HG02973 (cell line): Measurements from ENCODE around the gene GADD45B.
"Not testable (repeated sequence)": the region's sequence is repeated elsewhere in the genome, so short reads cannot be mapped to it uniquely, and the experiment has no call there.

Source experiments
- ATAC-seq: cut with Tn5 transposase; IDR thresholded peaks from one replicate; pipeline ENCODE4 v1.9.1; 2021; ENCODE audit warnings: moderate library complexity; ENCODE audit not compliant: unreplicated experiment

Gene GADD45B

DNA sequence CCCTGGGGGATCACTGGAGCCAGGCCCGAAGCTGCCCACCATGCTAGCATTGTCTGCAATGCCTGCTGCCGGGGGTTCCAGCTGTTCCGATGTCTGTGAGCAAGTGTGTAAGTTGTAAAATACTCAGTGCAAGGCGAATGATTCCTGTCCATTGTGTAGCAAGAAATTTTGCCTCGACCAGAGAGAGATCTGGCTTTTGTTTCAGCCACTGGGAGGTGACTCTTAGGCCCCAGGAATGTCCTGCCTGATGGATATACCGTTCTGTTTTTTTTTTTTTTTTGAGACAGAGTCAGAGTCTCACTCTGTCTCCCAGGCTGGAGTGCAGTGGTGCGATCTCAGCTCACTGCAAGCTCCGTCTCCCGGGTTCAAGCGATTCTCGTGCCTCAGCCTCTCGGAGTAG lies 7.3 kb upstream of the GADD45B start:
- no peak for ATAC-seq

DNA sequence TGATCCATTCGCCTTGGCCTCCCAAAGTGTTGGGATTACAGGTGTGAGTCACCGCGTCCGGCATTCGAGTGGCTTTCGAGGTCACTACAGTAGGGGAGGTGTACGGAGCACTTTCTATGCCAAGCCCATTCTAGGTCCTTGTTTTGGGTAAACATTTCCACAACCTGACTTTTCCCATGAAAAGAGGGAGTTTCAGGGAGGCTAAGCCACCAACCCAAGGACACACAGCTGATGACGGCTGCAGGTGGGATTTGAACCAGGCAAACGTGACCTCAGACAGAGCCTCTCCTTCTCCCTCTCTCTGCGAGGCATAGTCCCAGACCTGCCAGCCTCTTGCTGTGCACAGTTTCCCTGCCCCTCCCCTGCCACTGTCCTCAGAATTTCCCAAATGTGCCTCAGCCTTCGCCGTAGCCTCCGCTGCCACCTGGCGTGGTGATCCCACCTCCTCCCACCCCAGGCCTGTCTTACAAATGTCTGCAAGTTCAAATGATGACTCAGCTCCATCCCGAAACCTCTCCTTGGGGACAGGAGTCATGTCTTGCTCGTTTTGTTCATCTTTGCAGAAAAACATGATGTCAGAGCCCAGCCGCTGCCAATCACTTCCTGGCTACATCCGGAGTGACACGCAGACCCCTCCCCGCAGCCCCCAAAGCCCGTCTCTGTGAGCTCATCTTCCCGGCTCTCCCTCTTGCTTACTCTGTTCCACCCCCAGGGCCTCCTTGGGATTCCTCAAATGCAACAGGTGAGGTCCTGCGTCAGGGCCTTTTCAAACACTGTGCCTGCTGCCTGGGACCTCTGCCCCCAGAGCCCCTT lies 6.6 kb upstream of the GADD45B start:
- ATAC-seq: no peak

DNA sequence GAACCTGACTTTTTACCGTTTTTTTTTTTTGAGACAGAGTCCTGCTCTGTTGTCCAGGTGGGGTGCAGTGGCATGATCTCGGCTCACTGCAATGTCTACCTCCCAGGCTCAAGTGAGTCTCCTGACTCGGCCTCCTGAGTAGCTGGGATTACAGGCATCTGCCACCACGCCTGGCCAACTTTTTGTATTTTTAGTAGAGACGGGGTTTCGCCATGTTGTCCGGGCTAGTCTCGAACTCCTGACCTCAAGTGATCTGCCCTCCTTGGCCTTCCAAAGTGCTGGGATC lies 6.1 kb upstream of the GADD45B start:
- ATAC-seq: not testable (repeated sequence)

DNA sequence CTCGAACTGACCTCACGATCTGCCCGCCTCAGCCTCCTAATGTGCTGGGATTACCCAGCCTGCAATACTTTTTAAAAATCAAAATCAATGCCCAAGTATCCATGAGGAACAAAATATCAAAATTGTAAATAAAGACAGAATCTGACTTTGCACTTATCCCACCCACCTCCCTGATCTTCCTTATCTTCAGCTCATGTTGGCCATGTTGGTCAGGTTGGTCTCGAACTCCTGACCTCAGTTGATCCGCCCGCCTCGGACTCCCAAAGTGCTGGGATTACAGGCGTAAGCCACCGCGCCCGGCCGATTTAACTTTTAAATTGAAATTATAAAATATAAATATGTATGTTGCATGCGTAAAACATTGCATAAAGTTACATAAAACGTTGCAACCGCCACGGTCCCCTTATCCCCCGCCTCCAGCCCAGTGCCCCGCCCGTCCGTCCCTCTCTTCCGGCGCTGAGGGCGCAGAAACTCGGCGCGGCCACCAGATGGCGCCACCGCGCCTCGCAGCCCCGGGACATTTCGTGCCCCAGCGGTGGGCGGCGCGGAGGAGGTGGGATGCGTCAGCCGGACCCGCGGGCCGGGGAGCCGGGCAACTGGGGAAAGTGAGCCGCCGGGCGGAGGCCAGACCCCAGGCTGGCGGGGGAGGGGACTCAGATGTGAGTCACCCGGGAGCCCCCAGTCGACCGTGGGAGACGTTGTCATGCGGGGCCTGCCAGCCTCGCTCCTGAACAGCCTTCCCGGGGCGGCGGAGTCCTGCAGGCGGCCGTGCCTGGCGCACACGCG lies 1.5 kb upstream of the GADD45B start:
- peak; percentile 24 for ATAC-seq

GRCh38 chr19:2475018-2475701 lies 767 bp upstream of the GADD45B start:
- no peak for ATAC-seq

DNA sequence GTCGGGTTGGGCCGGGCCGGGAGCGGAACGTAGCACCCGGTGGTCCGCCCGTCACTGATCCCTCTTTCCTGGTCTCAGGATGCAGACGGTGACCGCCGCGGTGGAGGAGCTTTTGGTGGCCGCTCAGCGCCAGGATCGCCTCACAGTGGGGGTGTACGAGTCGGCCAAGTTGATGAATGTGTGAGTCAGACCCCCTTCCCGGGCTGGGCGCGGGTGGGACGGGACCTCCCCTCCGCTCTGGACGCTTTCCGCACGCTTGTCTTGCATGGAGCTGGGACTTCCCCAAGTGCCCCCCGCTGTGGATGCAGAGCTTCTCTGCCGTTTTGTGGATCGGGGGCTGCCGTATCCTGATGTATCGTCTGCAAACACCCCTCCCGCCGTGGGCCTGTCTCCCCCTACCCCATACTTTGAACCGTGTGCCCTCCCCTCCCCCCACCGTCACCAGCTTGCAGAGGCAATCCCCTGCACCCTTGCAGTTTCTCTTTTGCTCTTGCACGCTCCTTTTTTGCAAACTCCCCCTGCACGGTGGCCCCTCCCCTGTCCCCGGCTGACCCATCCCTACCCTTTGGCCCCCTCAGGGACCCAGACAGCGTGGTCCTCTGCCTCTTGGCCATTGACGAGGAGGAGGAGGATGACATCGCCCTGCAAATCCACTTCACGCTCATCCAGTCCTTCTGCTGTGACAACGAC lies 669 bp downstream of the GADD45B start:
- ATAC-seq: peak; percentile 5

- no peak for ATAC-seq
Observed at GRCh38 chr19:2477141-2477710, 1.3 kb downstream of the GADD45B start.

GRCh38 chr19:2477732-2478191 lies 1.8 kb downstream of the GADD45B start:
- no peak for ATAC-seq

GRCh38 chr19:2478278-2478755 lies 2.4 kb downstream of the GADD45B start:
- no peak for ATAC-seq

GRCh38 chr19:2478756-2479555 lies 3.0 kb downstream of the GADD45B start:
- no peak for ATAC-seq

GRCh38 chr19:2479556-2480194 lies 3.7 kb downstream of the GADD45B start:
- ATAC-seq: no peak

DNA sequence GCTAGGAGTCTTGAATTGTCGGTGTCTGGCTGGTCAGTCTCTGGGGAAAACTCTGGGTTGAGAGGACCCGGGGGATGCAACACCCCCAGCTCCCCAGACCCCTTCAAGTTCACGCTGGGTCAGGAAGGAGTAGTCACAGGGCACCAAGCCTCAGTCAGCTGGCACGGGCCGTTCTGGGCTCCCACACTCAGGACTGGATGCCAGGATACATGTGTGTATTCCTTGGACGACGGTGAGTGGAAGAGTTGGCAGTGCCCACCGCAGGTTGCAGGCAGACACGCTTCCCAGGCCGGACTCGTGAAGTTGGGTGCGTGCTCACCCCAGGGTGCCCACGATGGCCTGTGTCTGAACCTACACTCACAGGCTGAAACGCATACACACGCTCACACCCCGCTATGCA lies 5.5 kb downstream of the GADD45B start:
- ATAC-seq: no peak

- no peak for ATAC-seq
Observed at GRCh38 chr19:2482354-2483038, 6.6 kb downstream of the GADD45B start.

GRCh38 chr19:2483084-2483483 lies 7.2 kb downstream of the GADD45B start:
- no peak for ATAC-seq

- ATAC-seq: no peak
Observed at GRCh38 chr19:2483484-2484151, 7.7 kb downstream of the GADD45B start.

DNA sequence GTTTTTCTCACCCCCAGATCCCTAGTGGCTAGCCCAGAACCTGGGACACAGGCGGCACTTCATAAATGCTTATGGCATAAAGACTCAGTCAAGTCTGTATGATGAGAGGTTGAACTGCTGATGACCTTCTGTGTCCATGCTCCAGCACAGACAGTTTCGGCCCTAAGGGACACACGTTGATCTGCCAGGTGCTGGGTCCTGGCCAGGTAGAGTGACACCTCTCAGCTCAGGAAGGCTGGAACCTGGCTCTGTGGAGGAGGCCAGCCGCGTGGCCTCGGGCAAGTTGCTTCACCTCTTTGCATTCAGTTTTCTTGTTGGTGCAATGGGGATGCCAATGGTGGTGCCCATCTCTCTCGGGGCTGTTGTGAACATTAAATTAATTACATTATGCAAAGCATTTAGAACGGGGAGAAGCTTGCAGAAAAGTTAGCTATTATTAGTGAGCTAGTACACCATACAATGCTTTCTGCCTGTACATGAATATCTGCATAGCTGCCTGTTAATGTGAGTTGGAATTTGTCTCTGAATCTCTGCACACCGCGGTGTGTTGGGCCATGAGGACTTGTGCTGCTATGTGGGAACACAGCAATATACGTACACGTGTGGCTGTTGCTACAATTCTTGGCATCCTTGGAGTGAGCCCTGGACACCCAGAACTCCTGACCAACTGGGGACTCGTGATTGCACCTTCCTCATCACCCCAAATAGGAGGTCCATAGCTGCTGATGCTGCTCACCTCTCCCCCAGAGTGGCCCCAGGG lies 8.4 kb downstream of the GADD45B start:
- no peak for ATAC-seq

- no peak for ATAC-seq
Observed at GRCh38 chr19:2485428-2485827, 9.5 kb downstream of the GADD45B start.

DNA sequence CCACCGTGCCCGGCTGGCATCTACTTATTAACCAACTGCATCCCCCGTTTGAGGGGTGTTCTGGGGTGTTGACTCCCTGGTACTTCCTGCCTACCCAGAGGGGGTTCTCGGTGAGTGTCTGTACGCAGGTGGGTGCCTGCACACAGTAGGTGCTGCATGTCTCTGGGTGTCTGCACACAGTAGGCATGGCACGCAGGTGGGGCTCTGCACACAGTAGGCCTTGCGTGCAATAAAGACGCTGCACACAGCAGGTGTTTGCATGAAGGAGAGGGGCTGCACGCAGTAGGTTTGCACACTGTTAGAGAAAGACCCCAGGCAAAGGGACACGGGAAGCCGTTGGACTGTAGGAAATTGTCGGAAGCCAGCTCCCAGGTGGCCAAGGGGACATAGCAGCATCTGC lies 11.2 kb downstream of the GADD45B start:
- ATAC-seq: no peak
